Caco-2 (cell line): ENCODE measurements around the gene MICALL1. TPM values are rescaled to one million over a fixed set of nuclear protein-coding genes. Genes with fewer than 3 reads are reported as not detected.

Source experiments
- BruUV-seq: library from RNA; stranded (reverse); fragments of 400-500 nt; replicated peaks from 2 replicates; lab custom pipeline; 2021; lab: Mats Ljungman, UMichigan
- CTCF ChIA-PET: fragments of 300-600 bp; sonication (Branson Sonifier 250); formaldehyde crosslinking; loops from one replicate; lab custom pipeline; 2022; ENCODE audit warnings: antibody characterized with exemption; lab: Charles Lee
- POLR2A ChIA-PET: fragments of 300-600 bp; sonication (Branson Sonifier 250); formaldehyde crosslinking; loops from one replicate; lab custom pipeline; 2022; ENCODE audit warnings: antibody characterized with exemption; lab: Charles Lee
- DNase-seq, 2 experiments: peaks; one replicate each; pipeline versions ENCODE4 v3.0.0 to v3.0.0-alpha.2; 2020 to 2022
- H3K27me3 ChIP-seq: replicated peaks from 2 replicates; pipeline ENCODE4 v1.6.0; 2011; ENCODE audit warnings: low read length; ENCODE audit not compliant: control insufficient read depth, insufficient read depth
- H3K36me3 ChIP-seq: 2 replicates; pipeline ENCODE4 v1.5.1; 2011; ENCODE audit warnings: low read length; ENCODE audit not compliant: control insufficient read depth, insufficient read depth
- H3K4me1 ChIP-seq: fragments of 250-450 bp; sonication (Bioruptor Pico); 2 replicates; pipeline ENCODE4 v1.5.1; 2020; ENCODE audit warnings: mild to moderate bottlenecking
- H3K4me3 ChIP-seq: 2 replicates; pipeline ENCODE4 v1.5.1; 2011; ENCODE audit warnings: low read depth, mild to moderate bottlenecking, control low read depth, low read length
- H3K9me3 ChIP-seq: fragments of 250-450 bp; sonication (Bioruptor Pico); 2 replicates; pipeline ENCODE4 v1.5.1; 2020; ENCODE audit warnings: mild to moderate bottlenecking, moderate library complexity
- H3K27ac Mint-ChIP-seq: one replicate; pipeline ENCODE4 v1.8.0; 2022; ENCODE audit warnings: mixed read lengths; ENCODE audit not compliant: unreplicated experiment
- H3K27me3 Mint-ChIP-seq: one replicate; pipeline ENCODE4 v1.8.0; 2022; ENCODE audit warnings: mixed read lengths; ENCODE audit not compliant: insufficient read depth, unreplicated experiment
- H3K36me3 Mint-ChIP-seq: one replicate; pipeline ENCODE4 v1.8.0; 2022; ENCODE audit warnings: mild to moderate bottlenecking, mixed read lengths; ENCODE audit not compliant: insufficient read depth, unreplicated experiment
- H3K4me1 Mint-ChIP-seq: one replicate; pipeline ENCODE4 v1.8.0; 2022; ENCODE audit warnings: low read depth, mixed read lengths; ENCODE audit not compliant: unreplicated experiment
- H3K4me3 Mint-ChIP-seq: one replicate; pipeline ENCODE4 v1.8.0; 2022; ENCODE audit warnings: mild to moderate bottlenecking, moderate library complexity, mixed read lengths; ENCODE audit not compliant: unreplicated experiment
- H3K9me3 Mint-ChIP-seq: one replicate; pipeline ENCODE4 v1.8.0; 2022; ENCODE audit warnings: mixed read lengths; ENCODE audit not compliant: unreplicated experiment
- intact Hi-C: fragments of 100-400 bp; cut with micrococcal nuclease; formaldehyde crosslinking; loops from one replicate; pipeline ENCODE4 v1.10.0; 2022; ENCODE audit not compliant: unreplicated experiment
- total RNA-seq: library from RNA; stranded (reverse); gene quantifications from 2 replicates; pipeline ENCODE4 v1.2.3, GENCODE V29; 2022
- TF ChIP-seq, protein P1 (sequence below), 2 experiments: fragments of 200-600 bp in 1 of 2; IDR thresholded peaks; 1 replicate in 1 of 2; 2 replicates in 1 of 2; pipeline versions ENCODE4 v1.5.1 to v1.8.0; 2011 to 2022; ENCODE audit warnings: antibody characterized with exemption in 1 of 2, control low read depth in 1 of 2, inconsistent platforms in 1 of 2, low read depth in 1 of 2, low read length in 1 of 2, mild to moderate bottlenecking in 1 of 2, moderate library complexity in 1 of 2; ENCODE audit not compliant: insufficient read depth in 1 of 2, severe bottlenecking in 1 of 2, unreplicated experiment in 1 of 2

The MICALL1 gene
- total RNA-seq, 1 experiment from 2014 or later, result 46.7 TPM

DNA sequence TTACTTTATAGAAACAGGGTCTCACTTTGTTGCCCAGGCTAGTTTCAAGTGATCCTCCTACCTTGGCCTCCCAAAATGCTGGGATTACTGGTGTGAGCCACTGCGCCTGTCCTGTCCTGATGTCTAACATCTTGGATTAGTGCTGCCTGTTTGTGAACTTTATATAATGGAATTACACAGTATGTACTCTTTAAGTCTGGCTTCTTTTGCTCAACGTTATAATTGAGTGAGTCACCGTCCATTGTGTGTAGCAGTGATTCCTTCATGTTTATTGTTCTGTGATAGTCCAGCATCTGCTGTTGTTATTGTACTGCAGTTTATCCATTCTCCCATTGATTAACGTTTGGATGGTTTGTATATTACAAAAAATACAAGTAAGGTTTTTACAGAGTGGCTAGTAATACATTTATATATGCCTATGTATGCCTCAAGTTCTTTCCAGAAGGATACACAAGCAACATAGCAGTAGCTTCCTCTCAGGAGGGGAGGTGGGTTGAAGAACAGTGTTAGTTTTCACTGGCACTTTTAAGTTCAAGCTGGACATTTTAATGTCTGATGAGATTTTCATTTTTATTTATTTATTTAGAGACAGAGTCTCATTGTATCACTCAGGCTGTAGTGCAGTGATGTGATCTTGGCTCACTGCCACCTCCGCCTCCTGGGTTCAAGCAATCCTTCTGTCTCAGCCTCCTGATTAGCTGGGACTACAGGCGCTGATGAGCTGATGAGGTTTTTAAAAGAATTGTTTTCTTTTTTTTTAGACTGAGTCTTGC is 25.2 kb upstream of the MICALL1 start:
- Mint-ChIP-seq H3K4me3 (no peak overlapping the region), H3K27me3 (no peaks in the 10 kb centered on the region), H3K27ac (no peak overlapping the region), H3K4me1 (no peaks in the 10 kb centered on the region), H3K9me3 (no peaks in the 10 kb centered on the region), H3K36me3 (peaks cover 94% of the 10 kb centered on the region)
- no peak for DNase-seq
- no peak overlapping the region for H3K4me3 ChIP-seq
- POLR2A ChIA-PET, result no interaction called here
- no TSS peak for BruUV-seq
- H3K27me3 ChIP-seq, result no peaks in the 10 kb centered on the region
- no peaks in the 10 kb centered on the region for H3K4me1 ChIP-seq
- intact Hi-C loops, result no loop called here
- CTCF ChIA-PET, result interaction anchor here (0.7 kb wide), 1 partner anchor 21 kb away, joined by 3 read pairs; no protein-coding TSS in a partner anchor
- no peaks in the 10 kb centered on the region for H3K9me3 ChIP-seq
- TF ChIP-seq, protein P1, sequence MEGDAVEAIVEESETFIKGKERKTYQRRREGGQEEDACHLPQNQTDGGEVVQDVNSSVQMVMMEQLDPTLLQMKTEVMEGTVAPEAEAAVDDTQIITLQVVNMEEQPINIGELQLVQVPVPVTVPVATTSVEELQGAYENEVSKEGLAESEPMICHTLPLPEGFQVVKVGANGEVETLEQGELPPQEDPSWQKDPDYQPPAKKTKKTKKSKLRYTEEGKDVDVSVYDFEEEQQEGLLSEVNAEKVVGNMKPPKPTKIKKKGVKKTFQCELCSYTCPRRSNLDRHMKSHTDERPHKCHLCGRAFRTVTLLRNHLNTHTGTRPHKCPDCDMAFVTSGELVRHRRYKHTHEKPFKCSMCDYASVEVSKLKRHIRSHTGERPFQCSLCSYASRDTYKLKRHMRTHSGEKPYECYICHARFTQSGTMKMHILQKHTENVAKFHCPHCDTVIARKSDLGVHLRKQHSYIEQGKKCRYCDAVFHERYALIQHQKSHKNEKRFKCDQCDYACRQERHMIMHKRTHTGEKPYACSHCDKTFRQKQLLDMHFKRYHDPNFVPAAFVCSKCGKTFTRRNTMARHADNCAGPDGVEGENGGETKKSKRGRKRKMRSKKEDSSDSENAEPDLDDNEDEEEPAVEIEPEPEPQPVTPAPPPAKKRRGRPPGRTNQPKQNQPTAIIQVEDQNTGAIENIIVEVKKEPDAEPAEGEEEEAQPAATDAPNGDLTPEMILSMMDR (IDR thresholded peaks at IDR 0.05; ENCODE audit: insufficient read depth in 1 of 2, low read depth in 1 of 2, low read length in 1 of 2, severe bottlenecking in 1 of 2, unreplicated experiment in 1 of 2), result no peak
- H3K36me3 ChIP-seq, result peaks cover 2% of the 10 kb centered on the region

DNA sequence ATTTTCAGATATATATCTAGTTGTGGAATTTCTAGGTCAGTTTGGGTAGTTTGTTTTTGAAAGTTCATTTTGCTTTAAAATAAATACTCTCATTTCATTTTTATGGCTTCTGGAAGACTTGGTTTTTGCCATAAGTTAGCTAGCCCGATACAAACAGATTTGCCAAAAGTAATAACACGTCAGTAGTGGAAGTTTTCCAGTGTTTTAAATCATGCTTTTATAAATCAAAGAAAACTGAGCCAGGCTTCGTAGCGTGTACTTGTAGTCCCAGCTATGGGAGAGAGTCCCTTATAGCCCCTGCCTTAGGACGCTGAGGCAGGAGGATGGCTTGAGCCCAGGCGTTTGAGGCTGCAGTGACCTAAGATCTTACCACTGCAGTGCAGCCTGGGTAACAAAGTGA is 21.7 kb upstream of the MICALL1 start:
- no peak overlapping the region for H3K4me3 ChIP-seq
- Mint-ChIP-seq H3K9me3 (no peaks in the 10 kb centered on the region), H3K27ac (no peak overlapping the region), H3K36me3 (peaks cover 90% of the 10 kb centered on the region), H3K4me3 (no peak overlapping the region), H3K4me1 (peaks cover 10% of the 10 kb centered on the region), H3K27me3 (no peaks in the 10 kb centered on the region)
- DNase-seq, result no peak
- ChIA-PET CTCF (no interaction called here), POLR2A (no interaction called here)
- H3K36me3 ChIP-seq, result peaks cover 1% of the 10 kb centered on the region; the same call in 1 of the 2 replicates
- H3K4me1 ChIP-seq, result no peaks in the 10 kb centered on the region; the same call in 1 of the 2 replicates
- TF ChIP-seq, protein P1 (IDR thresholded peaks at IDR 0.05; ENCODE audit: insufficient read depth in 1 of 2, low read depth in 1 of 2, low read length in 1 of 2, severe bottlenecking in 1 of 2, unreplicated experiment in 1 of 2), result no peak
- BruUV-seq, result no TSS peak
- H3K9me3 ChIP-seq, result no peaks in the 10 kb centered on the region
- no peaks in the 10 kb centered on the region for H3K27me3 ChIP-seq
- intact Hi-C loops, result no loop called here

DNA sequence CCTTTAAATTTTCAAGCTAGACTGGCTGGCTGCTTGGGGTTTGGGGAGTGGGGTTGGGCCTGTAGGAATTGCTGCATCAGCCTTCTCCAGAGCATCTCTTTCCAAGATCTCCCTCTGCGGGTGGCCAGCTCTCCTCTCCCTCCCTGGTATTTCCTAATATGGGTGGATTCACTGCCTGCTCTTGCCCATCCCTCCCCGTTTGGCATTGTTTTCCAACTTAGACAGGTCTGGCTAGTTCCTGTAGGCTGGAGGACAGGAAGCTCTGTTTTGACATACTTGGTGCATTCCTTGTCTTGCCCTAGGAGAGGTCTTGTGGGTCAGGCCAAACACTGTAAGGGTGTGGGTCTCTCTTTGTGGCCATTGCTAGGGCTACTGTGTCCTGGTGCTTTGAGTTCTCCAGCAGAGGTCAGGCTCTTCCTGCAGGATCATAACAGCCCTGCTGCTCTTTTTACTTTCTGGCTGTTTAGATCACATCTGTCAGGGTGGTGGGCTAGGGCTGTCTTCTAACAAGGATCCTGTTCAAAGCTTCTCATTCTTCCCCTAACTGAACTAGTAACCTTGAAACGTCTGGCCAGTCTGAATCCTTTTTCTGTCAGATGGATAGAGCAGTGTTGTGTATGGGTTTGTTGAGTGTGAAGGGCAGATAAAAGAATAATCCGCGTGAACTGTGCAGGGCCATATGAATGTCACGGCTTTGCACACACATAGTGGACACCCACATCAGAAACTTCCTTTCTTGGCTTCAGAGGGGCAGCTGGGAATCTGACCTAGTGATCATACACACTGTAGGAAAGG is 18.3 kb upstream of the MICALL1 start:
- no TSS peak for BruUV-seq
- ChIA-PET POLR2A (interaction anchor here (0.8 kb wide), 1 partner anchor 18 kb away, joined by 3 read pairs; the partner anchor contains the start of gene MICALL1), CTCF (interaction anchor here (0.6 to 1.9 kb wide), 13 partner anchors 10 to 102 kb away, joined by 3 to 17 read pairs (median 4); partner anchors contain the start of genes GCAT and MICALL1)
- intact Hi-C loops, result loop anchor here (1.0 to 5.0 kb wide), 4 partner anchors 8 to 78 kb away; partner anchors contain the start of genes C22orf23 and POLR2F
- no peaks in the 10 kb centered on the region for H3K27me3 ChIP-seq
- H3K9me3 ChIP-seq, result no peaks in the 10 kb centered on the region
- Mint-ChIP-seq H3K9me3 (no peaks in the 10 kb centered on the region), H3K27me3 (no peaks in the 10 kb centered on the region), H3K27ac (peak overlapping the region; percentile 74), H3K4me3 (no peak overlapping the region), H3K4me1 (peaks cover 23% of the 10 kb centered on the region), H3K36me3 (peaks cover 88% of the 10 kb centered on the region)
- TF ChIP-seq, protein P1 (IDR thresholded peaks at IDR 0.05; ENCODE audit: insufficient read depth in 1 of 2, low read depth in 1 of 2, low read length in 1 of 2, severe bottlenecking in 1 of 2, unreplicated experiment in 1 of 2), result peak; percentile 48 to 52
- peaks cover 17% of the 10 kb centered on the region for H3K4me1 ChIP-seq
- DNase-seq, result peak; percentile 81
- H3K4me3 ChIP-seq, result no peak overlapping the region
- peaks cover 1% of the 10 kb centered on the region; the same call in 1 of the 2 replicates for H3K36me3 ChIP-seq
